GM12874 (cell line): ENCODE data around the gene LCAT.

Experiments
- TF ChIP-seq, protein P1 (sequence below): IDR thresholded peaks from 2 replicates; pipeline ENCODE4 v1.5.1; 2011; ENCODE audit warnings: low read depth, mild to moderate bottlenecking, control low read depth, low read length, moderate library complexity; ENCODE audit not compliant: insufficient read depth

The LCAT gene, protein sequence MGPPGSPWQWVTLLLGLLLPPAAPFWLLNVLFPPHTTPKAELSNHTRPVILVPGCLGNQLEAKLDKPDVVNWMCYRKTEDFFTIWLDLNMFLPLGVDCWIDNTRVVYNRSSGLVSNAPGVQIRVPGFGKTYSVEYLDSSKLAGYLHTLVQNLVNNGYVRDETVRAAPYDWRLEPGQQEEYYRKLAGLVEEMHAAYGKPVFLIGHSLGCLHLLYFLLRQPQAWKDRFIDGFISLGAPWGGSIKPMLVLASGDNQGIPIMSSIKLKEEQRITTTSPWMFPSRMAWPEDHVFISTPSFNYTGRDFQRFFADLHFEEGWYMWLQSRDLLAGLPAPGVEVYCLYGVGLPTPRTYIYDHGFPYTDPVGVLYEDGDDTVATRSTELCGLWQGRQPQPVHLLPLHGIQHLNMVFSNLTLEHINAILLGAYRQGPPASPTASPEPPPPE

DNA sequence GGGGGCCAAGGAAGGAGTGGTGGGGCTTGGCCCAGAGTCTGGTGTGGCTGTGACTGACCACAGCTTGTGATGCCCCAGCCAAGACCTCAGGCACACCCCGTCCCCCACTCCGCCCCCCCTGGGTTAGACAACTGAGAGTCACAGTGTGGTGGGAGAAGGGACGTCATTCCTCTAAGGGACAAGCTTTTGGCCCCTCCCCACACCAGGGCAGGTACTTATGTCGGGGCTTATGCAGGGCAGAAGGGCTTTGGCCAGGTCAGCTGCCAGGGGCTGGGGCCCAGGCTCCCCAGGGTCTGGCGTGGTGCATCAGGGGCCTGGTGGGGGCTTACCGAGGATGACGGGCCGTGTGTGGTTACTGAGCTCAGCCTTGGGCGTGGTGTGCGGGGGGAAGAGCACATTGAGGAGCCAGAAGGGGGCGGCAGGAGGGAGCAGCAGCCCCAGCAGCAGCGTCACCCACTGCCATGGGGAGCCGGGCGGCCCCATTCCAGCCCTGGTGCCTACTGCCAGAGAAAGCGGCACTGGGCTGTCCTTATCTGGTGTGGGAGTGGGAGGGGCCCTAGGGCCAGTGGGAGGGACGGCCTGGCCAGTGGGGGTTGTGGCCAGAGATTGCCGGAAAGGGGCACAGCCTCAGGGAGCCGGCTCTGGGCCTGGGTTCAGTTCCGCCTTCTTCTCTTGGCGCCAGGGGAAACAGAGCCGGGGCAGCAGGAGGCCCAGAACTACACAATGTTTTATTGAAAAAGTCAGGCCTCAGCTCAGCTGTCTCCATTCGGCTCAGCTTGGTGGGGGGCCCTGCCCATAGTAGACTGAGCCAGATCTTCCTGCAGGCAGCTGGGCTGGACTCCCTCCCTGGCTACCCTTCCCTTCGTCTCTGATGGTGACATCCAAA, at the start of gene LCAT:
Gene LCAT (minus strand): TSS at position 502 of the 886 bp plus-strand sequence. CDS start 19 bp downstream, at position 483.
- TF ChIP-seq, protein P1, sequence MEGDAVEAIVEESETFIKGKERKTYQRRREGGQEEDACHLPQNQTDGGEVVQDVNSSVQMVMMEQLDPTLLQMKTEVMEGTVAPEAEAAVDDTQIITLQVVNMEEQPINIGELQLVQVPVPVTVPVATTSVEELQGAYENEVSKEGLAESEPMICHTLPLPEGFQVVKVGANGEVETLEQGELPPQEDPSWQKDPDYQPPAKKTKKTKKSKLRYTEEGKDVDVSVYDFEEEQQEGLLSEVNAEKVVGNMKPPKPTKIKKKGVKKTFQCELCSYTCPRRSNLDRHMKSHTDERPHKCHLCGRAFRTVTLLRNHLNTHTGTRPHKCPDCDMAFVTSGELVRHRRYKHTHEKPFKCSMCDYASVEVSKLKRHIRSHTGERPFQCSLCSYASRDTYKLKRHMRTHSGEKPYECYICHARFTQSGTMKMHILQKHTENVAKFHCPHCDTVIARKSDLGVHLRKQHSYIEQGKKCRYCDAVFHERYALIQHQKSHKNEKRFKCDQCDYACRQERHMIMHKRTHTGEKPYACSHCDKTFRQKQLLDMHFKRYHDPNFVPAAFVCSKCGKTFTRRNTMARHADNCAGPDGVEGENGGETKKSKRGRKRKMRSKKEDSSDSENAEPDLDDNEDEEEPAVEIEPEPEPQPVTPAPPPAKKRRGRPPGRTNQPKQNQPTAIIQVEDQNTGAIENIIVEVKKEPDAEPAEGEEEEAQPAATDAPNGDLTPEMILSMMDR, result no peak

DNA sequence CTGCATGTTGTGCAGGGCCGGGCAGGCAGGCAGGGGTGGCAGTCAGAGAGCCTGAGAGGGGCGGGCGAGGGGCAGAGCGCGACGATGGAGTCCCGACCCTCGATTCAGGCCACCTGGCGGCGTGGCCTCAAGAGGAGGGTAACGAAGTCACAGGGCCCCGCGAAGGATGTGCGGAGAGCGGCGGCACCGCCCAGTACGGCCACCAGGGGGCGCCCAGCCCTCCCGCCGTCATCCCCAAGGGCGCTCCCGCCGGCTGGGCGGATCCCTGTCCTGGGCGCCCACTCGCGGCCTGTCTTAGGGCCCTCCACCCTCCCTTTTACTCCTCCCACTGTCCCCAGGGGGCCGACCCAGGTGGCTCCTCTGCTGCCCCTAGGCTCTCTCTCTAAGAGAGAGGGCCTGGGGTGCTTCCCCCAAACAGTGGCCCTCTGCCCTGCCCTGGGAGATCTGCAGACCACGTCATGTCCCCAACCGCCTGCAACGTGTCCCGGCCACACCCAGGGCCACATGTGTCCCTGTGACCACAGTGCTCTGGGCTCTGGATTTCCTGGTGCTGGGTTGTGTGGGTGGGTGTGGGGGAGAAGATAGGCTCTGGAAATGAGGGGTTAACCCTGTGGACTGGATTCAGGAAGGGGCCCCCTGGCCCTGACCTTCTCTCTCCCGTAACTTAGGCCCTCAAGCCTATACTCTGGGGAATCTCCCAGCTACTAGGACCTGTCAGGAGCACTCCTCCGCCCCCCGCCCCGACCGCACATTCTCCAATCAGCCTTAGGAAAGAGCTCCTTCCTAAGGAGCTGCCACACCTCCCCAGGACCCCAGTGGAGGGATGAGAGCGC, 49.5 kb upstream of the LCAT start:
- TF ChIP-seq, protein P1, result peak; percentile 99

DNA sequence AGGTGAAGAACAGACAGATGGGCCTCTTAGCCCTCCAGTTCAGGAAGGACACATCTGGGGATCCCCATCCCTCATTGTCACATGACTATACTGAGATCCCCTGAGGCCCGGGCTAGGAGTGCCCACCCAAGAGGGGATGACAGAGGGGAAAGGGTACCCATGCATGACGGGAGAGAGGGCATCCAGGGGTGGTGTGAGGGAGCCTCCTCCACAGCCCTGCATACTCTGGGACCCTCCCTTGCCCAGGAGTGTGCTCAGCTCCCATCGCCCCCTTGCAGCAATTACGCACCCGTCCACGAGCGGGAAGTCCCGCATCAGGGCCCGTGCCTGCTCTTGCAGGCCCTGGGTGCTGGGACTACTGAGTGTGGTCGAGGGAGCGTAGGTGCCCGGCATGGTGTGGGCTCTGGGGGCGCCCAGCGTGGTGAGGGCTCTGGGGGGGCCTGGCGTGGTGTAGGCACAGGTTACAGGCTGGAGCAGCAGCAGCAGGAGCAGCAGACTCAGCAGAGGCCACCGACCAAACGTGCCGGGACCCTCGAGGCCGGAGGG, 48.8 kb upstream of the LCAT start:
- TF ChIP-seq, protein P1, result no peak

DNA sequence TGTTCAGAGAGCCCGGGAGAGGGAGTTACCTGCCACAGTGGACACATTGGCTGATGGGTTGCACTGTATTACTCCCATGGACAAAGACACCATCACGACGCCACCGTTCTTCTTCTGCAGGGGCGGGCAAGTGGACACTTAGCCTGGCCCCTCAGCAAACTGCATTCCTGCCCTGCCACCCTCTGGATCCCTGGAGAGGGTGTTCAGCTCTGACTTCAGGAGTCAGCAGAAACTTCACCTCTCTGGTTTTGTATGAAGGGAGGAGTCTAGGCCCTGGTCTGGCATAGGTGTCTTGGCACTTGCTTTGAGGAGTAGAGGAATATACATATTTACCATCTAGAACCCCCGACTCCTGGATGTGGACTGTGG, 46.1 kb upstream of the LCAT start:
- TF ChIP-seq, protein P1, result no peak

DNA sequence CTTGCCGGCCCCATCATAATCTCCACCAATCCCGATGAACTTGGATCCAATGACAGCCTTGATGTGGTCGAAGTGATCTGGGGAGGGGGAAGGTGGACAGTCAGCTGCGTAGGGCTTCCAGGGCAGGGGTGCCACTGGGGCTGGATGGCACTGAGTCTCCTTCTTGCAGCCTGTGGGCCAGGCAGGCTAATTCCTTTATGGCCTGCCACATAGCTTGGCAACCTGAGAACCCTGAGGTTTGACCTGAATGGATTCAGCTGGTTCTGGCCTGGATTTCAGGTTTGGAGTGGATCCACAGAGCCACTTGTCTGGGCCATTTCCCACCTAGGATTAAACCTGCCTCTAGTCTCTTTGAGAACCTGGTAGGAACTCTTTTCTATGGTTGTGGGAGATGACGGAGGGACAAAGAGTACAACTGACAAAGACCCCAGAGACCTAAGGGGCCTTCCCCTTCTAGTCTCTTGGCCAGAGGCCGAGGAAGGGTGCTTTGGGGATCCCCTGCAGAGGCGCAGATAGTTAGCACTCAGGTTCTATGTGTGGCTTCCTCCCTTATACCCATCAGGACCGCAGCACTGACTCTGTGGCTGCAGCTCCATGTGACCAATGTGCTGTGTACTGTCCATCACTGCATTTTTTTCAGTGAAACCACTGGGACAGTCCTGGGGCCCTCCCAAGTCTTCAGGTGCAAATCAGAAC, 45.5 kb upstream of the LCAT start:
- TF ChIP-seq, protein P1, result no peak

DNA sequence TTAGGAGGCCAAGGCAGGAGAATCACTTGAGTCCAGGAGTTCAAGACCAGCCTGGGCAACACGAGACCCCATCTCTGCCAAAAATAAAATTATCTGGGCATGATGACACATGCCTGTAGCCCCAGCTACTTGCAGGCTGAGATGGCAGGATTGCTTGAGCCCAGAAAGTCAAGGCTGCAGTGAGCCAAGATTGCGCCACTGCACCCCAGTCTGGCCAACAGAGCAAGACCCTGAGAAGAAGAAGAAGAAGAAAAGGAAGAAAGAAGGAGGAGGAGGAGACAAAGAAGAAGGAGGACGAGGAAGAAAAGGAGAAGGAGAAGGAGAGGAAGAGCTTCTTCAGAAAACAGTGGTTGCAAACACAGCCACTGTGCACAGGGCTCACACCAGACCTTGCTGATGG, 44.8 kb upstream of the LCAT start:
- TF ChIP-seq, protein P1, result no peak
